Astrocyte of the hippocampus (primary cell): Measurements from ENCODE around the gene ZNF784.

Source experiments
- DNase-seq: peaks from one replicate; pipeline ENCODE4 v3.0.0; 2011; ENCODE audit warnings: low read depth, low spot score

Gene ZNF784

DNA sequence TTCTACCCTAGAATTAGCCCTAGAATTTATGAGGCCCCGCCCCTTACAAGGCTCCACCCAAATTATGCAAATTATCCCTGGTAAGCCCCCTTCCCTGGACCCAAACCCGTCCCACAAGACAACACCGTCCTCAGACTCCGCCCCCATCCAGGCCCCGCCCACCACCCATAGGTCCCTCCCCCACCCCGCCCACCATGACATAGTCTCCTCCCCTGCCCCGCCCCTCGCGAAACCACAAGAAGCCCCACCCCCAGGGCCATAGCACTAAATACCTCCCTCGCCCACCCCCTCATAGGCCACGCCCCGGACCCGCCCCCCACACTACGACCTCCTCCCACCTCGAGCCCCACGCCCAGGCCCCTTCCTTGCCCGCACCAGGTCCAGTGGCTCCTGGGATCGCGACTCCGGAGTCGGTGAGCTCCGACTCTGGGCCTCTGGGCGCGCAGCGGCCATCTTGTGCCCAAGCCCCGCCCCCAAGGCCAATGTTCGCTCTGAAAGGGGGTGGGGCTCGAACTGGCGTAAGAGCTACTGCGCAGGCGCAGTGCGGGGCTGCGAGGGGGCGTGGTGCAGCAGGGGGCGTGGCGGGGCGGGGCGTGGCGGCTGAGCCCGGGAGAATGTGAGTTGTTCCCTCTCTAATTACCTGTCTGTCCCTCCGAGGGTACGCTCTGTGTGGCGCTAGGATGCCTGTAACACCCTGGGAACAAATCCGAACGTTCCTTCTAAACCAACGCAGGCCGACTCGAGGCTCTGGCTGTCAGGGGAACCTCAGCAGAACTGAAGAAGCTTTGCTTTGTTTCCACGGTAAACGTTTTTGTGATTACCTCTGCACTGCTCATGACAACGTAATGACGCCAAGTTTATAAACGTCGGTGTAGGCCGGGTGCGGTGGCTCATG lies at the start of gene ZNF784:
Gene ZNF784, minus strand, starts transcription at position 458 of the 895 bp plus-strand sequence. Its CDS starts 5 bp downstream, at position 453.
- peak; percentile 98 for DNase-seq

DNA sequence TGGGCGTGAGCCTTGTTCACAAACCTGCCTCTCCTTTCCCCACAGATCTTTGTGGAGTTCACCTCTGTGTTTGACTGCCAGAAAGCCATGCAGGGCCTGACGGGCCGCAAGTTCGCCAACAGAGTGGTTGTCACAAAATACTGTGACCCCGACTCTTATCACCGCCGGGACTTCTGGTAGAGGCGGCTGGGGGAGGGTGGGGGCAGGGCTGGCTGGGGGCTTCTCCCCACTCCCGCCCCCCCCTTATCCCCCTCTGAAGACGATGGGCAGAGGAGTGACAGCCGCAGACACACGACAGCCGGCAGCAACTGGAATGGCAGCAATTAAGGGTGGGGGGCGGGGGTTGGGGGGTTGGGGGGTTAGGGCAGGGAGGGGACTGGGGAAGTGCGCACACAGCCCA lies 49.5 kb upstream of the ZNF784 start:
- no peak for DNase-seq

DNA sequence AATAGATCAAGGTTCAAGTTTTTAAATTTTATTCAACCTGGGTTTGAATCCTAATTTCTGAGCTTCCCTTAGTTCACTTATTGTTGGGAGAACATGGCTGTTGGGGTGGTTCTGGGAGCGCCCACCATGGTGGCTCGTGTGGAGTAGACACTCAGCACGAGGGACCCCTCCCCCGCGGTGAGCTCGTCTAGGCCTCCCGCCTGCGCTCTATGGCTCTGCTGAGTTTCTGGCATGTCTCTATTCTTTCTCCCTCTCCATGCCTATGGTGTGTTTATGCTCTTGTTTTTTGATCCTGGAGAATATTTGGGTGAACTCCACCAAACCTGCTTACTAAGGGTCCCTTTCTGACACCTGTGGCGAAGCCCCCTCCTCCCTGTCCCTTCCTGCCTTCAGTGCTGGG lies 49.1 kb upstream of the ZNF784 start:
- DNase-seq: no peak

DNA sequence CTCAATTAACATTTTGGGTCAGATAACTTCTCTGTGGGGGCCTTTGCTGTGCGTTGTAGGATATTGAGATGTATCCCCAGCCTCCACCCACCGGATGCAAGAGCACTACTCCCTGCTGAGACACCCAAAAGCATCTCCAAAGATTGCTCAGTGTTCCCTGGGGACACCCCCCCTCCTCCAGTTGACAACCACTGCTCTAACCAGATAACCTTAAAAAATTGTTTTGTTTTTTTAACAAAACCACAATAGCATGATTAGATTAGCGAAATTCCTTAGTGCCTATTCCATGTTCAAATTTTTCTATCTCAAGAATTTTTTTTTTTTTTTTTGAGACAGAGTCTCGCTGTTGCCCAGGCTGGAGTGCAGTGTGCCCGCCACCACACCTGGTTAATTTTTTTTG lies 48.1 kb upstream of the ZNF784 start:
- no peak for DNase-seq

GRCh38 chr19:55671054-55671378 lies 46.6 kb upstream of the ZNF784 start:
- DNase-seq: no peak

DNA sequence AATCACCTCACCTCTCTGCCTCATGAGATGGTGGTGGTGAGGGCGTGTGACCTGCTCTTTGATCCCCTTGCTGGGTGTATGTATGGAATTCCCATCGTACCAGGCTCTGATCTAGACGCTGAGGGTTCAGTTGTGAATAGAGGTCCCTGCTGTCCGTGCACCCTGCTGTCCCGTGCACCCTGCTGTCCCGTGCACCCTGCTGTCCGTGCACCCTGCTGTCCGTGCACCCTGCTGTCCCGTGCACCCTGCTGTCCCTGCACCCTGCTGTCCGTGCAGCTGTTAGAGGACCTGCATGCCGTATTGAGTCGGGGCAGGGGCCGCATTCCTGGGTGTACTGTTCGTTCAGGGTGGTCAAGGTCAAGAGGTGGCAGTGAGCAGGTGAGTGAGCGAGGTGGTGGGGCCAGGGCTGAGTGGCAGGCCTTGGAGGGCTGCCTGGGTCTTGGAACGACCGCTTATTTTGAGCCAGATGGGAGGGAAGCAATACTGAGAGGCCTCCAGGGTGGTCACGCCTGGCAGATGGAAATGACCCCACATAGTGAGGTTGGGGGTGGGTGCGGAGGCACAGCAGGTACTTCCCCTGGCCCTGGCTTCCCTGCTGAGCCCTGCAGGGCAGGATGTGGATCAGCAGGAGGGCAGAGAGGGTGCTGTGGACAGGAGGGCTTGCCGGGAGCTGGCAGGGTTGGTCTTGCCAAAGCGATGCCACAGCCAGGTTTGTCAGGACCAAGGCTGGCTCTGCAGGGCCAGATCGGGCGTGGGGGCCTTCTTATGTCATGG lies 46.1 kb upstream of the ZNF784 start:
- peak; percentile 26 for DNase-seq

GRCh38 chr19:55669418-55670279 lies 45.3 kb upstream of the ZNF784 start:
- DNase-seq: no peak

- DNase-seq: no peak
Observed at GRCh38 chr19:55668603-55669348, 44.4 kb upstream of the ZNF784 start.

DNA sequence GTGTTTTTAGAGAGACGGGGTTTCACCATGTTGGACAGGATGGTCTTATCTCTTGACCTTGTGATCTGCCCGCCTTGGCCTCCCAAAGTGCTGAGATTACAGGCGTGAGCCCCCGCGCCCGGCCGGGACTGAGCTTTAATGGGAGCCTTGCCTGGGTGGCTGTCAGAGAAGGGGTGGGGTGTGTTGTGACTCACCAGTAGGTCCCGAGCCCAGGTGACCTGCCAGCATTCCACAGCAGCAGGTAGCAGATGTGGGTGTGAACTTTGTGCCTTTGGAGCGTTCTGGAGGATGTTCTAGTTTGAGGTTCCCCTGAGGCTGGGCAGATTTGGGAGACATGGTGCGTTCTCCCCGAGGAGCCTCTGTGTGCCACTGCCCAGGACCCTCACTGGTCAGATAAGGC lies 43.6 kb upstream of the ZNF784 start:
- no peak for DNase-seq

GRCh38 chr19:55667511-55667910 lies 43.1 kb upstream of the ZNF784 start:
- DNase-seq: no peak

DNA sequence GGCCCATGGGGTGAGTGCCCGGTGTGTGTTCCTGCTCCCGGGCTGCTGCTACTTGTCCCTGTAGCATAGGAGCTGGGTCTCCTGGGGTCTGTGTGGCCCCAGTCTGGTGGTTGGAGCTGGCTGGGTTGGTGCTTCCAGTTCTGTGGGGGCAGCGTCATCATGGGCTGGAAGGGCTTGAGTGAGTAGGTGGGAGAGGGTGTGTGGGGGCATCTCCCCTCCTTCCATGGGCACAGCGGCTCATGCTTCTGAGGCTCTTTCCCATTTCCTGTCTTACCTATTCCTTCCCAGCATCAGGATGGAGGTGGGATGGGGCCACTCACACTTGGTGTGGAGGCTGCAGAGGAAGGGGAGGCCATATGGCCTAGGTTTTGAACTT lies 42.6 kb upstream of the ZNF784 start:
- no peak for DNase-seq

- no peak for DNase-seq
Observed at GRCh38 chr19:55666343-55667005, 42.1 kb upstream of the ZNF784 start.

DNA sequence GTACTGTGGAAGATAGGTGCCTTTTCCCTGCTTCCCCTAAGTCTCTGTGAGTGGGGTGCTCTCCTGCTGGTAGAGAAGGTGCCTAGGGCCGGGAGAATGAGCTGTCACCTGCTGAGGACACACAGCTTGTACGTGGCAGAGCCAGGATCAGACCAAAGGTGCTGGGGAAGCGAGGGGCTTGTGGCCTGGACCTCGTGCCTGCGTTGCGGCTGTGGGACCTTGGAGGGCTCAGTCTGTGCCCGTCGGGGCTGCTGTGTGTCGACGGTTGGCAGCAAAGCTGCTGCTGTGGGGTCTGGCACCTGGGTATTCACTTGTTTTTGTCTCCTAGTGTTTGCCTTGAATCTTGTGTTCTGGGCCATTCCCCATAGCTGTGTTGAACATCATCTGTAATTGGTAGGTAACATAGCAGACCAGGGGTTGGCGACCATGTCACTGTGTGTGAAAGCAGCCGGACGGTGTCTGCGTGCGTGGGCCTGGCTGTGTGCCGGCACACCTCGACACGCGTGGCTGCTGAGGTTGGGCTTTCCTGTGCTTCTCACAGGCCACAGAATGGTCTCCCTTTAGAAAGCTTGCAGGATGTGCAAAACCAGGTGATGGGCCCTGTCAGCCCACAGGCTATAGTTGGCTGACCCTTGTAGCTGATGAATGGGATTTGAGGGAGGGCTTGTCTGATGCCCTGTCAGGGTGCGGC lies 39.6 kb upstream of the ZNF784 start:
- DNase-seq: no peak

- DNase-seq: no peak
Observed at GRCh38 chr19:55661826-55662225, 37.5 kb upstream of the ZNF784 start.

GRCh38 chr19:55660991-55661390 lies 36.6 kb upstream of the ZNF784 start:
- no peak for DNase-seq

GRCh38 chr19:55660404-55660803 lies 36.0 kb upstream of the ZNF784 start:
- DNase-seq: no peak

DNA sequence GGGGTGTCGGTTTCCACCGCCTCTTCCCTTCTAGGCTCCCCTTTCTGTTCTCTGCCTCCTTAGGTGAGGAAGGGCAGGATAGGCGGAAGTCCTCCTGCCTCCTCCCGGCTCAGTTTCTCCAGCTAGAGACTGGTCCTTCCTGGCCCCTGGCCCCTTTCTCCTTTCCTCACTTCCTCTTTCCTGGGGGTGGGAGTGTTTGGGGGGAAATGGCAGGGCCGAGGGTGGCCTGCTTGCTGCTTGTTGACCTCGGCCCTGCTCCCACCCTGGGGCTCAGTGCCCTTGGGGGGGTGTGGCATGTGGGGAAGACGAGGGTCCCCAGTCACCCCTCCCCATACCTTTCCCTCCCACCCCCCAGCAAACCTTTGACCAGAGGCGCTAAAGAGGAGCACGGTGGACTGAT lies 35.5 kb upstream of the ZNF784 start:
- DNase-seq: no peak

DNA sequence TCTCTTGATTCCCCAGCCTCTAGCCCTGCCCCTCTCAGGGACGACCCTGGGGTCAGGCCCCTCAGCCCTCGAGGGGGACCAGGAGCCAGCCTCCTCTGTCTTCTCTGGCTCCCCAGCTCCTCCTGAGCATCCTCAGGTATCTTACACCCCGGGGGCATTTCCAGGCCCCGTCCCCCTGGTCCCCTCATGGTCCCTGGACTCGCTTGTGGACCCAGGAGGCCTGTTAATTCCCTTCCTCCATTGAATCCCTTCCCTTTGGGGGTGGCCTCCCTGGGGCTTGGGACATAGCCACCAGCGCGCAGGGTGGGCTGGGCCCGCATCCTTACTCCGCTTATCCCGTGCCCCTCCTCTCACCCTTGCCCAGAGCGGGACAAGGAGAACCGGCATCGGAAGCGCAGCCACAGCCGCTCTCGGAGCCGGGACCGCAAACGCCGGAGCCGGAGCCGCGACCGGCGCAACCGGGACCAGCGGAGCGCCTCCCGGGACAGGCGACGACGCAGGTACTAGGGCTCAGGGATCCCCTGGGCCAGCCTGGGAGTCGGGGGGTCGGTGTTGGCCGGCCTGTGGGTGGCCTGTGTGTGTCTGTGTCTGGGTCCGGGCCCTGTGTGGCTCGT lies 34.6 kb upstream of the ZNF784 start:
- DNase-seq: no peak

- peak; percentile 44 for DNase-seq
Observed at GRCh38 chr19:55656988-55657747, 32.8 kb upstream of the ZNF784 start.
